Measurements from ENCODE around the gene PARD3.
A peak's percentile ranks its signal among the peaks of the same experiment; 100 is the strongest.

PARD3 gene

GRCh38 chr10:34769899-34770298 is 45.2 kb downstream of the PARD3 start:
- TF ChIP-seq CTCF (IDR thresholded peaks at IDR 0.05; ENCODE audit: control insufficient read depth, extremely low read depth, insufficient read depth) = no peak
- DNase-seq (ENCODE audit: low read depth) = no peak
- H3K4me3 ChIP-seq (ENCODE audit: low read depth, low read length) = no peak overlapping the region

GRCh38 chr10:34768972-34769330 is 46.1 kb downstream of the PARD3 start:
- no peak for DNase-seq (ENCODE audit: low read depth)
- no peak for TF ChIP-seq CTCF (IDR thresholded peaks at IDR 0.05; ENCODE audit: control insufficient read depth, extremely low read depth, insufficient read depth)
- H3K4me3 ChIP-seq (ENCODE audit: low read depth, low read length) = no peak overlapping the region

GRCh38 chr10:34768261-34768971 is 46.7 kb downstream of the PARD3 start:
- H3K4me3 ChIP-seq (ENCODE audit: low read depth, low read length) = no peak overlapping the region
- DNase-seq (ENCODE audit: low read depth) = peak; percentile 56
- no peak for TF ChIP-seq CTCF (IDR thresholded peaks at IDR 0.05; ENCODE audit: control insufficient read depth, extremely low read depth, insufficient read depth)

GRCh38 chr10:34766811-34767494 is 48.1 kb downstream of the PARD3 start:
- H3K4me3 ChIP-seq (ENCODE audit: low read depth, low read length) = no peak overlapping the region
- DNase-seq (ENCODE audit: low read depth) = no peak
- no peak for TF ChIP-seq CTCF (IDR thresholded peaks at IDR 0.05; ENCODE audit: control insufficient read depth, extremely low read depth, insufficient read depth)

- TF ChIP-seq CTCF (IDR thresholded peaks at IDR 0.05; ENCODE audit: control insufficient read depth, extremely low read depth, insufficient read depth) = no peak
- DNase-seq (ENCODE audit: low read depth) = no peak
Observed at GRCh38 chr10:34766266-34766600, 48.9 kb downstream of the PARD3 start.

GRCh38 chr10:34764472-34764946 is 50.6 kb downstream of the PARD3 start:
- no peak for DNase-seq (ENCODE audit: low read depth)
- TF ChIP-seq CTCF (IDR thresholded peaks at IDR 0.05; ENCODE audit: control insufficient read depth, extremely low read depth, insufficient read depth) = no peak
- no peak overlapping the region for H3K4me3 ChIP-seq (ENCODE audit: low read depth, low read length)

More at GRCh38 chr10:34766266-34766600, 48.9 kb downstream of the PARD3 start:
- H3K4me3 ChIP-seq (ENCODE audit: low read depth, low read length) = no peak overlapping the region
